ENCODE results near the gene PRDM2.

The PRDM2 gene

GRCh38 chr1:13756557-13757315, 56.7 kb downstream of the PRDM2 start:
- Histone ChIP-seq H3K23ac (ENCODE audit: low read length) (no peak overlapping the region), H2BK12ac (ENCODE audit: low read length) (no peak overlapping the region), H3K36me3 (ENCODE audit: control insufficient read depth in 1 of 2, insufficient read depth in 2 of 2, low read length in 2 of 2) (peaks cover 5% of the 10 kb centered on the region in 2 experiments), H2AFZ (ENCODE audit: insufficient read depth, low read length, poor library complexity) (no peak overlapping the region), H3K4me1 (ENCODE audit: control insufficient read depth in 1 of 2, insufficient read depth in 2 of 2, low read length in 2 of 2) (peaks cover 6 to 12% of the 10 kb centered on the region in 2 experiments), H3K4me2 (ENCODE audit: low read length) (no peak overlapping the region), H4K8ac (ENCODE audit: low read depth, low read length) (no peak overlapping the region), H3K9ac (ENCODE audit: low read length) (no peak overlapping the region), H3K9me3 (ENCODE audit: insufficient read depth, low read depth, low read length) (no peaks in the 10 kb centered on the region), H4K91ac (ENCODE audit: low read depth, low read length) (no peak overlapping the region), H3K27ac (ENCODE audit: low read depth, low read length) (no peak overlapping the region), H2BK120ac (ENCODE audit: insufficient read depth, low read length, poor library complexity) (no peak overlapping the region), H3K79me1 (ENCODE audit: low read length) (peaks cover 2% of the 10 kb centered on the region), H3K4me3 (ENCODE audit: low read depth, low read length) (no peak overlapping the region), H3K14ac (ENCODE audit: low read length) (no peak overlapping the region), H3K4ac (ENCODE audit: low read depth, low read length) (no peak overlapping the region), H3K27me3 (ENCODE audit: insufficient read depth, low read length) (no peaks in the 10 kb centered on the region), H3K79me2 (ENCODE audit: control insufficient read depth, insufficient read depth, low read length, poor library complexity) (peaks cover 18% of the 10 kb centered on the region), H4K12ac (ENCODE audit: low read depth, low read length) (no peak overlapping the region), H2BK5ac (ENCODE audit: low read depth, low read length, poor library complexity) (no peak overlapping the region), H3K18ac (ENCODE audit: low read length) (no peak overlapping the region), H2AK5ac (ENCODE audit: low read length) (no peak overlapping the region)
- no CpG with 5 or more reads among the region's 4 CpGs for WGBS (ENCODE audit: extremely low coverage, insufficient coverage, insufficient read length)
- no peak for DNase-seq

- Histone ChIP-seq H3K4me2 (ENCODE audit: low read length) (no peak overlapping the region), H3K9me3 (ENCODE audit: insufficient read depth, low read depth, low read length) (no peaks in the 10 kb centered on the region)
Observed at GRCh38 chr1:13757693-13758092, 57.7 kb downstream of the PRDM2 start.

GRCh38 chr1:13759072-13759471, 59.1 kb downstream of the PRDM2 start:
- Histone ChIP-seq H2AK5ac (ENCODE audit: low read length) (no peak overlapping the region), H4K8ac (ENCODE audit: low read depth, low read length) (no peak overlapping the region), H3K4me2 (ENCODE audit: low read length) (peak overlapping the region; percentile 64)

More at GRCh38 chr1:13757693-13758092, 57.7 kb downstream of the PRDM2 start:
- H3K79me2 ChIP-seq (ENCODE audit: control insufficient read depth, insufficient read depth, low read length, poor library complexity), result peaks cover 21% of the 10 kb centered on the region
- peaks cover 6 to 15% of the 10 kb centered on the region in 2 experiments for H3K4me1 ChIP-seq (ENCODE audit: control insufficient read depth in 1 of 2, insufficient read depth in 2 of 2, low read length in 2 of 2)
- peaks cover 2% of the 10 kb centered on the region for H3K79me1 ChIP-seq (ENCODE audit: low read length)
- no peak overlapping the region for H2AK5ac ChIP-seq (ENCODE audit: low read length)
- no peak overlapping the region for H2BK120ac ChIP-seq (ENCODE audit: insufficient read depth, low read length, poor library complexity)
- H3K18ac ChIP-seq (ENCODE audit: low read length), result no peak overlapping the region
- peak in 1 of 2 donors; percentile 35 for DNase-seq
- H4K12ac ChIP-seq (ENCODE audit: low read depth, low read length), result no peak overlapping the region
- no peak overlapping the region for H3K4ac ChIP-seq (ENCODE audit: low read depth, low read length)
- H3K27me3 ChIP-seq (ENCODE audit: insufficient read depth, low read length), result no peaks in the 10 kb centered on the region
- no peak overlapping the region for H3K4me3 ChIP-seq (ENCODE audit: low read depth, low read length)
- no peak overlapping the region for H3K23ac ChIP-seq (ENCODE audit: low read length)
- H3K9ac ChIP-seq (ENCODE audit: low read length), result no peak overlapping the region
- H4K8ac ChIP-seq (ENCODE audit: low read depth, low read length), result no peak overlapping the region
- no CpG with 5 or more reads among the region's 2 CpGs for WGBS (ENCODE audit: extremely low coverage, insufficient coverage, insufficient read length)
- H2BK12ac ChIP-seq (ENCODE audit: low read length), result no peak overlapping the region
- H2AFZ ChIP-seq (ENCODE audit: insufficient read depth, low read length, poor library complexity), result no peak overlapping the region
- no peak overlapping the region for H2BK5ac ChIP-seq (ENCODE audit: low read depth, low read length, poor library complexity)
- H4K91ac ChIP-seq (ENCODE audit: low read depth, low read length), result no peak overlapping the region
- no peak overlapping the region for H3K14ac ChIP-seq (ENCODE audit: low read length)
- peaks cover 5% of the 10 kb centered on the region in 2 experiments for H3K36me3 ChIP-seq (ENCODE audit: control insufficient read depth in 1 of 2, insufficient read depth in 2 of 2, low read length in 2 of 2)
- peak overlapping the region; percentile 43 for H3K27ac ChIP-seq (ENCODE audit: low read depth, low read length)

GRCh38 chr1:13760340-13760739, 60.4 kb downstream of the PRDM2 start:
- WGBS (ENCODE audit: extremely low coverage, insufficient coverage, insufficient read length), result no CpG with 5 or more reads among the region's 2 CpGs
- H3K4me1 ChIP-seq (ENCODE audit: control insufficient read depth in 1 of 2, insufficient read depth in 2 of 2, low read length in 2 of 2), result peaks cover 6 to 17% of the 10 kb centered on the region in 2 experiments

More at GRCh38 chr1:13759072-13759471, 59.1 kb downstream of the PRDM2 start:
- Histone ChIP-seq H3K79me1 (ENCODE audit: low read length) (peaks cover 2% of the 10 kb centered on the region), H3K4me3 (ENCODE audit: low read depth, low read length) (no peak overlapping the region), H3K18ac (ENCODE audit: low read length) (no peak overlapping the region), H3K9ac (ENCODE audit: low read length) (no peak overlapping the region), H2AFZ (ENCODE audit: insufficient read depth, low read length, poor library complexity) (no peak overlapping the region), H3K14ac (ENCODE audit: low read length) (no peak overlapping the region), H3K79me2 (ENCODE audit: control insufficient read depth, insufficient read depth, low read length, poor library complexity) (peaks cover 16% of the 10 kb centered on the region), H3K36me3 (ENCODE audit: control insufficient read depth in 1 of 2, insufficient read depth in 2 of 2, low read length in 2 of 2) (peaks cover 2 to 5% of the 10 kb centered on the region in 2 experiments), H2BK12ac (ENCODE audit: low read length) (no peak overlapping the region), H3K27me3 (ENCODE audit: insufficient read depth, low read length) (no peaks in the 10 kb centered on the region), H3K4ac (ENCODE audit: low read depth, low read length) (no peak overlapping the region), H4K91ac (ENCODE audit: low read depth, low read length) (no peak overlapping the region), H4K12ac (ENCODE audit: low read depth, low read length) (no peak overlapping the region), H2BK5ac (ENCODE audit: low read depth, low read length, poor library complexity) (no peak overlapping the region), H3K9me3 (ENCODE audit: insufficient read depth, low read depth, low read length) (no peaks in the 10 kb centered on the region), H2BK120ac (ENCODE audit: insufficient read depth, low read length, poor library complexity) (no peak overlapping the region), H3K4me1 (ENCODE audit: control insufficient read depth in 1 of 2, insufficient read depth in 2 of 2, low read length in 2 of 2) (peaks cover 6 to 16% of the 10 kb centered on the region in 2 experiments), H3K23ac (ENCODE audit: low read length) (no peak overlapping the region), H3K27ac (ENCODE audit: low read depth, low read length) (peak overlapping the region; percentile 88)
- no CpG with 5 or more reads among the region's 4 CpGs for WGBS (ENCODE audit: extremely low coverage, insufficient coverage, insufficient read length)
- peak; percentile 65 to 95 for DNase-seq

More at GRCh38 chr1:13760340-13760739, 60.4 kb downstream of the PRDM2 start:
- no peaks in the 10 kb centered on the region for H3K36me3 ChIP-seq (ENCODE audit: control insufficient read depth in 1 of 2, insufficient read depth in 2 of 2, low read length in 2 of 2)
- peak overlapping the region; percentile 67 for H3K4ac ChIP-seq (ENCODE audit: low read depth, low read length)
- H3K79me1 ChIP-seq (ENCODE audit: low read length), result peaks cover 2% of the 10 kb centered on the region
- DNase-seq, result no peak
- H4K8ac ChIP-seq (ENCODE audit: low read depth, low read length), result no peak overlapping the region
- no peak overlapping the region for H3K9ac ChIP-seq (ENCODE audit: low read length)
- H3K14ac ChIP-seq (ENCODE audit: low read length), result no peak overlapping the region
- H2BK12ac ChIP-seq (ENCODE audit: low read length), result no peak overlapping the region
- no peaks in the 10 kb centered on the region for H3K27me3 ChIP-seq (ENCODE audit: insufficient read depth, low read length)
- no peak overlapping the region for H2AK5ac ChIP-seq (ENCODE audit: low read length)
- no peak overlapping the region for H3K23ac ChIP-seq (ENCODE audit: low read length)
- H2BK5ac ChIP-seq (ENCODE audit: low read depth, low read length, poor library complexity), result no peak overlapping the region
- H3K4me2 ChIP-seq (ENCODE audit: low read length), result no peak overlapping the region
- H3K79me2 ChIP-seq (ENCODE audit: control insufficient read depth, insufficient read depth, low read length, poor library complexity), result peaks cover 10% of the 10 kb centered on the region
- H3K18ac ChIP-seq (ENCODE audit: low read length), result no peak overlapping the region
- H2AFZ ChIP-seq (ENCODE audit: insufficient read depth, low read length, poor library complexity), result no peak overlapping the region
- no peak overlapping the region for H3K4me3 ChIP-seq (ENCODE audit: low read depth, low read length)
- H3K9me3 ChIP-seq (ENCODE audit: insufficient read depth, low read depth, low read length), result no peaks in the 10 kb centered on the region
- H4K91ac ChIP-seq (ENCODE audit: low read depth, low read length), result no peak overlapping the region
- no peak overlapping the region for H3K27ac ChIP-seq (ENCODE audit: low read depth, low read length)
- H4K12ac ChIP-seq (ENCODE audit: low read depth, low read length), result no peak overlapping the region
- no peak overlapping the region for H2BK120ac ChIP-seq (ENCODE audit: insufficient read depth, low read length, poor library complexity)
